ENCODE results near the gene NOS1AP.

The NOS1AP gene

GRCh38 chr1:162381383-162381782 lies 311.9 kb downstream of the NOS1AP start, which contains the start of gene C1orf226:
TSS of gene C1orf226 (plus strand) at chr1:162381728. CDS start at chr1:162381902, 174 bp downstream.
- no peak within 1 kb of the TSS for H3K4me3 Mint-ChIP-seq
- no peak within 1 kb of the TSS for H3K27ac Mint-ChIP-seq
- H3K27me3 Mint-ChIP-seq (ENCODE audit: low read depth): no peaks in the 10 kb centered on the region
- no peaks in the 10 kb centered on the region for H3K9me3 Mint-ChIP-seq
- H3K4me1 Mint-ChIP-seq (ENCODE audit: low read depth): no peaks in the 10 kb centered on the region
- no peaks in the 10 kb centered on the region for H3K36me3 Mint-ChIP-seq (ENCODE audit: low read depth)

- no peak overlapping the region for H3K4me3 Mint-ChIP-seq
- H3K9me3 Mint-ChIP-seq: no peaks in the 10 kb centered on the region
- no peaks in the 10 kb centered on the region for H3K36me3 Mint-ChIP-seq (ENCODE audit: low read depth)
- H3K27me3 Mint-ChIP-seq (ENCODE audit: low read depth): no peaks in the 10 kb centered on the region
- H3K27ac Mint-ChIP-seq: no peak overlapping the region
- no peaks in the 10 kb centered on the region for H3K4me1 Mint-ChIP-seq (ENCODE audit: low read depth)
Measured at GRCh38 chr1:162381941-162382750, 312.7 kb downstream of the NOS1AP start.

GRCh38 chr1:162383091-162383490 lies 313.6 kb downstream of the NOS1AP start:
- no peaks in the 10 kb centered on the region for H3K36me3 Mint-ChIP-seq (ENCODE audit: low read depth)
- H3K4me1 Mint-ChIP-seq (ENCODE audit: low read depth): no peaks in the 10 kb centered on the region
- no peaks in the 10 kb centered on the region for H3K27me3 Mint-ChIP-seq (ENCODE audit: low read depth)
- H3K27ac Mint-ChIP-seq: no peak overlapping the region
- H3K9me3 Mint-ChIP-seq: no peaks in the 10 kb centered on the region
- no peak overlapping the region for H3K4me3 Mint-ChIP-seq

- H3K4me1 Mint-ChIP-seq (ENCODE audit: low read depth): no peaks in the 10 kb centered on the region
- no peak overlapping the region for H3K4me3 Mint-ChIP-seq
- H3K27ac Mint-ChIP-seq: no peak overlapping the region
- no peaks in the 10 kb centered on the region for H3K9me3 Mint-ChIP-seq
- H3K36me3 Mint-ChIP-seq (ENCODE audit: low read depth): no peaks in the 10 kb centered on the region
- H3K27me3 Mint-ChIP-seq (ENCODE audit: low read depth): no peaks in the 10 kb centered on the region
Measured at GRCh38 chr1:162383516-162383915, 314.0 kb downstream of the NOS1AP start.

GRCh38 chr1:162384116-162384515 lies 314.6 kb downstream of the NOS1AP start:
- Mint-ChIP-seq H3K27ac (no peak overlapping the region), H3K9me3 (no peaks in the 10 kb centered on the region), H3K4me1 (ENCODE audit: low read depth) (no peaks in the 10 kb centered on the region), H3K27me3 (ENCODE audit: low read depth) (no peaks in the 10 kb centered on the region), H3K4me3 (no peak overlapping the region), H3K36me3 (ENCODE audit: low read depth) (no peaks in the 10 kb centered on the region)

- H3K27ac Mint-ChIP-seq: no peak overlapping the region
Measured at GRCh38 chr1:162384601-162385279, 315.2 kb downstream of the NOS1AP start.

GRCh38 chr1:162385280-162385623 lies 315.8 kb downstream of the NOS1AP start:
- no peak overlapping the region for H3K4me3 Mint-ChIP-seq
- no peaks in the 10 kb centered on the region for H3K9me3 Mint-ChIP-seq
- H3K27me3 Mint-ChIP-seq (ENCODE audit: low read depth): peaks cover under 1% of the 10 kb centered on the region
- no peak overlapping the region for H3K27ac Mint-ChIP-seq
- no peaks in the 10 kb centered on the region for H3K4me1 Mint-ChIP-seq (ENCODE audit: low read depth)
- H3K36me3 Mint-ChIP-seq (ENCODE audit: low read depth): no peaks in the 10 kb centered on the region

More at GRCh38 chr1:162384601-162385279, 315.2 kb downstream of the NOS1AP start:
- H3K9me3 Mint-ChIP-seq: no peaks in the 10 kb centered on the region
- H3K4me1 Mint-ChIP-seq (ENCODE audit: low read depth): no peaks in the 10 kb centered on the region
- H3K27me3 Mint-ChIP-seq (ENCODE audit: low read depth): no peaks in the 10 kb centered on the region
- H3K4me3 Mint-ChIP-seq: no peak overlapping the region
- no peaks in the 10 kb centered on the region for H3K36me3 Mint-ChIP-seq (ENCODE audit: low read depth)

GRCh38 chr1:162385702-162386101 lies 316.2 kb downstream of the NOS1AP start:
- Mint-ChIP-seq H3K27ac (no peak overlapping the region), H3K9me3 (no peaks in the 10 kb centered on the region), H3K4me3 (no peak overlapping the region), H3K36me3 (ENCODE audit: low read depth) (no peaks in the 10 kb centered on the region), H3K4me1 (ENCODE audit: low read depth) (no peaks in the 10 kb centered on the region), H3K27me3 (ENCODE audit: low read depth) (peaks cover 5% of the 10 kb centered on the region)

- H3K27me3 Mint-ChIP-seq (ENCODE audit: low read depth): peaks cover 7% of the 10 kb centered on the region
- no peak overlapping the region for H3K27ac Mint-ChIP-seq
- no peaks in the 10 kb centered on the region for H3K36me3 Mint-ChIP-seq (ENCODE audit: low read depth)
- H3K9me3 Mint-ChIP-seq: no peaks in the 10 kb centered on the region
- no peak overlapping the region for H3K4me3 Mint-ChIP-seq
- no peaks in the 10 kb centered on the region for H3K4me1 Mint-ChIP-seq (ENCODE audit: low read depth)
Measured at GRCh38 chr1:162386292-162387225, 317.1 kb downstream of the NOS1AP start.

GRCh38 chr1:162387226-162388082 lies 318.0 kb downstream of the NOS1AP start:
- Mint-ChIP-seq H3K36me3 (ENCODE audit: low read depth) (no peaks in the 10 kb centered on the region), H3K4me1 (ENCODE audit: low read depth) (no peaks in the 10 kb centered on the region), H3K9me3 (no peaks in the 10 kb centered on the region), H3K27ac (no peak overlapping the region), H3K4me3 (no peak overlapping the region), H3K27me3 (ENCODE audit: low read depth) (peaks cover 15% of the 10 kb centered on the region)

- Mint-ChIP-seq H3K27me3 (ENCODE audit: low read depth) (peaks cover 16% of the 10 kb centered on the region), H3K4me3 (no peak overlapping the region), H3K4me1 (ENCODE audit: low read depth) (no peaks in the 10 kb centered on the region), H3K27ac (no peak overlapping the region), H3K9me3 (no peaks in the 10 kb centered on the region), H3K36me3 (ENCODE audit: low read depth) (no peaks in the 10 kb centered on the region)
Measured at GRCh38 chr1:162388083-162388594, 318.6 kb downstream of the NOS1AP start.

GRCh38 chr1:162388615-162389014 lies 319.1 kb downstream of the NOS1AP start:
- H3K4me3 Mint-ChIP-seq: no peak overlapping the region
- H3K9me3 Mint-ChIP-seq: no peaks in the 10 kb centered on the region
- H3K4me1 Mint-ChIP-seq (ENCODE audit: low read depth): no peaks in the 10 kb centered on the region
- H3K27me3 Mint-ChIP-seq (ENCODE audit: low read depth): peaks cover 20% of the 10 kb centered on the region
- no peaks in the 10 kb centered on the region for H3K36me3 Mint-ChIP-seq (ENCODE audit: low read depth)
- no peak overlapping the region for H3K27ac Mint-ChIP-seq

GRCh38 chr1:162389021-162389818 lies 319.7 kb downstream of the NOS1AP start:
- Mint-ChIP-seq H3K4me1 (ENCODE audit: low read depth) (no peaks in the 10 kb centered on the region), H3K27me3 (ENCODE audit: low read depth) (peaks cover 20% of the 10 kb centered on the region), H3K36me3 (ENCODE audit: low read depth) (no peaks in the 10 kb centered on the region), H3K27ac (no peak overlapping the region), H3K4me3 (no peak overlapping the region), H3K9me3 (no peaks in the 10 kb centered on the region)
